WTC11 (cell line): ENCODE results near the gene TRAPPC10.

ENCODE experiments used
- CTCF ChIP-seq: fragments of 200-600 bp; IDR thresholded peaks from 2 replicates; pipeline ENCODE4 v1.8.0; 2022; ENCODE audit warnings: antibody characterized with exemption
- E2F4 ChIP-seq: sonication (generic); formaldehyde crosslinking; IDR thresholded peaks from 2 replicates; pipeline ENCODE4 v1.8.1; 2022; ENCODE audit warnings: low read depth, mild to moderate bottlenecking, moderate library complexity, missing genetic modification reagents, borderline replicate concordance
- FOXJ3 ChIP-seq: sonication (generic); formaldehyde crosslinking; IDR thresholded peaks from 2 replicates; pipeline ENCODE4 v1.9.0; 2021; ENCODE audit warnings: missing genetic modification reagents, mild to moderate bottlenecking, borderline replicate concordance
- SOX15 ChIP-seq: fragments of 250-450 bp; sonication (Bioruptor Pico); IDR thresholded peaks from 2 replicates; pipeline ENCODE4 v1.9.0; 2021; ENCODE audit warnings: mild to moderate bottlenecking
- TEAD4 ChIP-seq: sonication (generic); formaldehyde crosslinking; IDR thresholded peaks from 2 replicates; pipeline ENCODE4 v1.8.0; 2022; ENCODE audit warnings: mild to moderate bottlenecking, missing genetic modification reagents
- ZNF263 ChIP-seq: sonication (generic); formaldehyde crosslinking; IDR thresholded peaks from 2 replicates; pipeline ENCODE4 v1.8.1; 2022; ENCODE audit warnings: low read depth, mild to moderate bottlenecking, moderate library complexity, missing genetic modification reagents
- TF ChIP-seq, protein P1 (sequence below): fragments of 250-450 bp; sonication (Bioruptor Pico); IDR thresholded peaks from 2 replicates; pipeline ENCODE4 v2.1.2; 2022; ENCODE audit warnings: mild to moderate bottlenecking, moderate library complexity
- TF ChIP-seq, protein P2 (sequence below): sonication (generic); formaldehyde crosslinking; IDR thresholded peaks from 2 replicates; pipeline ENCODE4 v1.8.0; 2022; ENCODE audit warnings: mild to moderate bottlenecking, missing genetic modification reagents
- TF ChIP-seq, protein P3 (sequence below): sonication (generic); formaldehyde crosslinking; IDR thresholded peaks from 2 replicates; pipeline ENCODE4 v1.8.0; 2022; ENCODE audit warnings: missing genetic modification reagents

DNA sequence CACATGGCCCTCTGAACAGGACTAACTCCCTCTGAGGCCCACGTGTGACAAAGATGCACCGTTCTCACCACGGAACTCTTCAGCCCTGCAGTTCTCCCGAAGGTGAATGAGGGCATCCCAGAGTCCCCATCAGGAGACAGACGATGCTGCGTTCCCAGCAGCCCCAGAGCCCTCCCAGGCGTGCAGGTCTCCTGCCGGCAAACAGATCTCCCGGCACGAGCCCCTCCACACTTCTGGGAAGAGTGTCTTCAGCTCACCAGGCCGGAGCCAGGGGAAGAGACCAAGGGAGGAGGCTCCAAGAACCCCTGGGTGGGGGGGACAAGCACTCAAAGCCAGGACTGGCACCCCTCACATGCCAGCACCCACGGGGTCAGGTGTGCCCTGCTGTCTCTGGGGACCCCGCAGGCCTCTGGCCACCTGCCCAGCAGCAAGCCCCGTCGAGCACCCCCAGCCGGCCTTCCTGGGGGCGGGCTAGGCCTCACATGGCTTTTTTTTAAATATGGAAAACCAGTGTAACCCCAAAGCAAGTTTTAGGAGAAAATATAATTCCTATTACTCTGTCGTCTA is 45.1 kb upstream of the TRAPPC10 start:
- TF ChIP-seq CTCF: no peak
- no peak for TF ChIP-seq TEAD4 (CRISPR knock-in tag)
- TF ChIP-seq E2F4 (CRISPR knock-in tag): no peak
- no peak for TF ChIP-seq FOXJ3
- no peak for TF ChIP-seq SOX15 (CRISPR knock-in tag)
- TF ChIP-seq, protein P1, sequence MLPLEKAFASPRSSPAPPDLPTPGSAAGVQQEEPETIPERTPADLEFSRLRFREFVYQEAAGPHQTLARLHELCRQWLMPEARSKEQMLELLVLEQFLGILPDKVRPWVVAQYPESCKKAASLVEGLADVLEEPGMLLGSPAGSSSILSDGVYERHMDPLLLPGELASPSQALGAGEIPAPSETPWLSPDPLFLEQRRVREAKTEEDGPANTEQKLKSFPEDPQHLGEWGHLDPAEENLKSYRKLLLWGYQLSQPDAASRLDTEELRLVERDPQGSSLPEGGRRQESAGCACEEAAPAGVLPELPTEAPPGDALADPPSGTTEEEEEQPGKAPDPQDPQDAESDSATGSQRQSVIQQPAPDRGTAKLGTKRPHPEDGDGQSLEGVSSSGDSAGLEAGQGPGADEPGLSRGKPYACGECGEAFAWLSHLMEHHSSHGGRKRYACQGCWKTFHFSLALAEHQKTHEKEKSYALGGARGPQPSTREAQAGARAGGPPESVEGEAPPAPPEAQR: no peak
- TF ChIP-seq, protein P2, sequence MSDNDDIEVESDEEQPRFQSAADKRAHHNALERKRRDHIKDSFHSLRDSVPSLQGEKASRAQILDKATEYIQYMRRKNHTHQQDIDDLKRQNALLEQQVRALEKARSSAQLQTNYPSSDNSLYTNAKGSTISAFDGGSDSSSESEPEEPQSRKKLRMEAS (CRISPR knock-in tag): no peak
- no peak for TF ChIP-seq ZNF263 (CRISPR knock-in tag)
- TF ChIP-seq, protein P3, sequence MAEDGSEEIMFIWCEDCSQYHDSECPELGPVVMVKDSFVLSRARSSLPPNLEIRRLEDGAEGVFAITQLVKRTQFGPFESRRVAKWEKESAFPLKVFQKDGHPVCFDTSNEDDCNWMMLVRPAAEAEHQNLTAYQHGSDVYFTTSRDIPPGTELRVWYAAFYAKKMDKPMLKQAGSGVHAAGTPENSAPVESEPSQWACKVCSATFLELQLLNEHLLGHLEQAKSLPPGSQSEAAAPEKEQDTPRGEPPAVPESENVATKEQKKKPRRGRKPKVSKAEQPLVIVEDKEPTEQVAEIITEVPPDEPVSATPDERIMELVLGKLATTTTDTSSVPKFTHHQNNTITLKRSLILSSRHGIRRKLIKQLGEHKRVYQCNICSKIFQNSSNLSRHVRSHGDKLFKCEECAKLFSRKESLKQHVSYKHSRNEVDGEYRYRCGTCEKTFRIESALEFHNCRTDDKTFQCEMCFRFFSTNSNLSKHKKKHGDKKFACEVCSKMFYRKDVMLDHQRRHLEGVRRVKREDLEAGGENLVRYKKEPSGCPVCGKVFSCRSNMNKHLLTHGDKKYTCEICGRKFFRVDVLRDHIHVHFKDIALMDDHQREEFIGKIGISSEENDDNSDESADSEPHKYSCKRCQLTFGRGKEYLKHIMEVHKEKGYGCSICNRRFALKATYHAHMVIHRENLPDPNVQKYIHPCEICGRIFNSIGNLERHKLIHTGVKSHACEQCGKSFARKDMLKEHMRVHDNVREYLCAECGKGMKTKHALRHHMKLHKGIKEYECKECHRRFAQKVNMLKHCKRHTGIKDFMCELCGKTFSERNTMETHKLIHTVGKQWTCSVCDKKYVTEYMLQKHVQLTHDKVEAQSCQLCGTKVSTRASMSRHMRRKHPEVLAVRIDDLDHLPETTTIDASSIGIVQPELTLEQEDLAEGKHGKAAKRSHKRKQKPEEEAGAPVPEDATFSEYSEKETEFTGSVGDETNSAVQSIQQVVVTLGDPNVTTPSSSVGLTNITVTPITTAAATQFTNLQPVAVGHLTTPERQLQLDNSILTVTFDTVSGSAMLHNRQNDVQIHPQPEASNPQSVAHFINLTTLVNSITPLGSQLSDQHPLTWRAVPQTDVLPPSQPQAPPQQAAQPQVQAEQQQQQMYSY (CRISPR knock-in tag): no peak
